D341Med (cell line): ENCODE measurements around the gene MEA1.

Experiments used
- DNase-seq: peaks from one replicate; pipeline ENCODE4 v3.0.0; 2012; ENCODE audit warnings: low spot score

The MEA1 gene

GRCh38 chr6:43038727-43039126, 25.0 kb upstream of the MEA1 start:
- no peak for DNase-seq

GRCh38 chr6:43037706-43038105, 24.0 kb upstream of the MEA1 start:
- DNase-seq, result no peak

- peak; percentile 22 for DNase-seq
Measured at GRCh38 chr6:43037197-43037596, 23.5 kb upstream of the MEA1 start.

- DNase-seq, result no peak
Measured at GRCh38 chr6:43036712-43037111, 23.0 kb upstream of the MEA1 start.

- DNase-seq, result no peak
Measured at GRCh38 chr6:43035495-43036194, 21.9 kb upstream of the MEA1 start.

- no peak for DNase-seq
Measured at GRCh38 chr6:43034190-43034525, 20.4 kb upstream of the MEA1 start.

- no peak for DNase-seq
Measured at GRCh38 chr6:43033496-43034189, 19.9 kb upstream of the MEA1 start.

- DNase-seq, result no peak
Measured at GRCh38 chr6:43032326-43032725, 18.6 kb upstream of the MEA1 start.

GRCh38 chr6:43029120-43029519, 15.4 kb upstream of the MEA1 start:
- no peak for DNase-seq

- DNase-seq, result no peak
Measured at GRCh38 chr6:43026365-43026764, 12.6 kb upstream of the MEA1 start.

GRCh38 chr6:43024436-43024835, 10.7 kb upstream of the MEA1 start:
- DNase-seq, result no peak

- DNase-seq, result peak; percentile 91
Measured at GRCh38 chr6:43021270-43022047, 7.7 kb upstream of the MEA1 start, which contains the start of gene RRP36. RRP36 (plus strand) TSS chr6:43021623; CDS start chr6:43021655, 32 bp downstream.

- no peak for DNase-seq
Measured at GRCh38 chr6:43020847-43021246, 7.1 kb upstream of the MEA1 start.

- no peak for DNase-seq
Measured at GRCh38 chr6:43020052-43020705, 6.4 kb upstream of the MEA1 start.

- DNase-seq, result no peak
Measured at GRCh38 chr6:43019152-43019551, 5.4 kb upstream of the MEA1 start.

GRCh38 chr6:43016943-43017334, 3.2 kb upstream of the MEA1 start:
- no peak for DNase-seq

- no peak for DNase-seq
Measured at GRCh38 chr6:43016176-43016942, 2.6 kb upstream of the MEA1 start.

GRCh38 chr6:43014434-43014909, 726 bp upstream of the MEA1 start:
- no peak for DNase-seq

GRCh38 chr6:43013097-43013842, 476 bp downstream of the MEA1 start:
- DNase-seq, result no peak

- DNase-seq, result no peak
Measured at GRCh38 chr6:43012364-43012763, 1.4 kb downstream of the MEA1 start.

GRCh38 chr6:43011207-43011606, 2.5 kb downstream of the MEA1 start:
- DNase-seq, result no peak
